Measurements from ENCODE around the gene KSR2.

- TF ChIP-seq POLR2A (IDR thresholded peaks at IDR 0.05) (no peak), CTCF (IDR thresholded peaks at IDR 0.05 in 4 of 5, conservative IDR thresholded peaks at IDR 0.05 in 1 of 5) (no peak)
These were observed 294.5 kb downstream of the KSR2 start for GRCh38 chr12:117674313-117674712.

Data from gastrocnemius medialis (tissue), 4 donors.